SK-N-SH (cell line): Measurements from ENCODE around the gene EXOC6B. TPM values are rescaled to one million over a fixed set of nuclear protein-coding genes. Genes with fewer than 3 reads are reported as not detected.

Source experiments
- CTCF ChIA-PET: fragments of 300-600, 350-600 bp; formaldehyde crosslinking; extraction: SDS; loops from one replicate; lab custom pipeline; 2021; lab: Yijun Ruan, JAX
- POLR2A ChIA-PET: fragments of 350-600 bp; sonication (Branson Sonifier 250); formaldehyde crosslinking; extraction: SDS; loops from one replicate; lab custom pipeline; 2020; ENCODE audit warnings: antibody characterized with exemption, inconsistent platforms; lab: Yijun Ruan, JAX
- DNase-seq: peaks from one replicate; pipeline ENCODE4 v3.0.0; 2012
- H2AFZ ChIP-seq: fragments of 200-600 bp; sonication (generic); 2 replicates; pipeline ENCODE4 v1.8.1; 2016; ENCODE audit warnings: antibody characterized with exemption, mild to moderate bottlenecking, low read depth
- H3F3A ChIP-seq: fragments of 200-600 bp; sonication (generic); replicated peaks from 2 replicates; pipeline ENCODE3; 2016; ENCODE audit warnings: antibody characterized with exemption, mild to moderate bottlenecking; ENCODE audit not compliant: insufficient read depth
- H3K27ac ChIP-seq, 2 experiments: fragments of 200-500 bp in 1 of 2; fragments of 200-600 bp in 1 of 2; sonication (Bioruptor generic) in 1 of 2; sonication (generic), shearing (Covaris generic) in 1 of 2; 2 replicates each; pipeline versions ENCODE4 v1.5.1 to v1.6.1; 2014 to 2016; ENCODE audit warnings: low read depth in 2 of 2, inconsistent platforms in 1 of 2, low read length in 1 of 2, mild to moderate bottlenecking in 1 of 2, mixed read lengths in 1 of 2
- H3K27me3 ChIP-seq: fragments of 200-600 bp; sonication (generic), shearing (Covaris generic); 2 replicates; pipeline ENCODE4 v1.6.1; 2016; ENCODE audit warnings: mixed run types; ENCODE audit not compliant: insufficient read depth
- H3K36me3 ChIP-seq, 2 experiments: fragments of 200-500 bp in 1 of 2; fragments of 200-600 bp in 1 of 2; sonication (Bioruptor generic) in 1 of 2; sonication (generic) in 1 of 2; replicated peaks in 1 of 2; 2 replicates each; pipeline versions ENCODE3 to v1.5.1; 2014 to 2016; ENCODE audit warnings: low read length in 1 of 2, mild to moderate bottlenecking in 1 of 2; ENCODE audit not compliant: insufficient read depth in 2 of 2, control insufficient read depth in 1 of 2
- H3K4me1 ChIP-seq, 2 experiments: fragments of 200-500 bp in 1 of 2; fragments of 200-600 bp in 1 of 2; sonication (Bioruptor generic) in 1 of 2; sonication (generic), shearing (Covaris generic) in 1 of 2; 2 replicates each; pipeline versions ENCODE4 v1.5.1 to v1.6.1; 2014 to 2016; ENCODE audit warnings: low read depth in 1 of 2, low read length in 1 of 2, mixed run types in 1 of 2; ENCODE audit not compliant: insufficient read depth in 2 of 2, control insufficient read depth in 1 of 2
- H3K4me2 ChIP-seq: fragments of 200-600 bp; sonication (generic), shearing (Covaris generic); 2 replicates; pipeline ENCODE4 v1.6.1; 2017; ENCODE audit warnings: mixed run types
- H3K4me3 ChIP-seq, 2 experiments: fragments of 200-500 bp in 1 of 2; fragments of 200-600 bp in 1 of 2; sonication (Bioruptor generic) in 1 of 2; sonication (generic), shearing (Covaris generic) in 1 of 2; 2 replicates each; pipeline versions ENCODE4 v1.5.1 to v1.8.1; 2014 to 2016; ENCODE audit warnings: low read depth in 2 of 2, inconsistent platforms in 1 of 2, low read length in 1 of 2, mild to moderate bottlenecking in 1 of 2, mixed read lengths in 1 of 2, moderate library complexity in 1 of 2
- H3K79me2 ChIP-seq: fragments of 200-600 bp; sonication (generic); 2 replicates; pipeline ENCODE4 v1.8.1; 2017; ENCODE audit warnings: mild to moderate bottlenecking; ENCODE audit not compliant: insufficient read depth
- H3K9ac ChIP-seq: fragments of 200-600 bp; sonication (generic); 2 replicates; pipeline ENCODE4 v1.6.1; 2017; ENCODE audit warnings: mixed run types
- H3K9me2 ChIP-seq: fragments of 200-600 bp; sonication (generic); 2 replicates; pipeline ENCODE4 v1.6.1; 2017; ENCODE audit warnings: mixed run types
- H3K9me3 ChIP-seq: fragments of 200-600 bp; sonication (generic); 2 replicates; pipeline ENCODE4 v1.6.1; 2017; ENCODE audit warnings: mixed run types, mild to moderate bottlenecking, moderate library complexity
- H4K20me1 ChIP-seq: fragments of 200-600 bp; sonication (generic); 2 replicates; pipeline ENCODE4 v1.6.1; 2017; ENCODE audit warnings: mild to moderate bottlenecking, mixed run types; ENCODE audit not compliant: insufficient read depth
- CTCF ChIP-seq: fragments of 200-600 bp; sonication (generic); IDR thresholded peaks from 2 replicates; pipeline ENCODE4 v1.6.1; 2017; ENCODE audit warnings: antibody characterized with exemption, mild to moderate bottlenecking, moderate library complexity
- ELF1 ChIP-seq: IDR thresholded peaks from 2 replicates; pipeline ENCODE4 v1.4.0; 2012
- EP300 ChIP-seq, 2 experiments: IDR thresholded peaks; 2 replicates each; pipeline versions ENCODE4 v1.4.0 to v1.6.1; 2012; ENCODE audit warnings: borderline replicate concordance in 1 of 2, low read depth in 1 of 2, low read length in 1 of 2
- FOXJ3 ChIP-seq: sonication (generic); formaldehyde crosslinking; IDR thresholded peaks from 2 replicates; pipeline ENCODE4 v1.5.1; 2020; ENCODE audit warnings: mild to moderate bottlenecking, missing genetic modification reagents
- GABPA ChIP-seq: IDR thresholded peaks from 2 replicates; pipeline ENCODE4 v1.4.0; 2012; ENCODE audit warnings: low read depth, mild to moderate bottlenecking
- GATA2 ChIP-seq: sonication (generic); formaldehyde crosslinking; IDR thresholded peaks from 2 replicates; pipeline ENCODE4 v1.5.0; 2020; ENCODE audit warnings: mild to moderate bottlenecking, missing genetic modification reagents
- JUND ChIP-seq: IDR thresholded peaks from 2 replicates; pipeline ENCODE4 v1.4.0; 2012
- MAX ChIP-seq: IDR thresholded peaks from 2 replicates; pipeline ENCODE4 v1.4.0; 2012; ENCODE audit warnings: low read depth
- MEF2A ChIP-seq: IDR thresholded peaks from 2 replicates; pipeline ENCODE4 v1.4.0; 2012; ENCODE audit warnings: low read depth, borderline replicate concordance
- MXI1 ChIP-seq: IDR thresholded peaks from 2 replicates; pipeline ENCODE4 v1.6.1; 2012; ENCODE audit warnings: mild to moderate bottlenecking, low read depth, low read length, improper control_type of control experiment
- POLR2AphosphoS5 ChIP-seq: IDR thresholded peaks from 2 replicates; pipeline ENCODE4 v1.6.1; 2012; ENCODE audit warnings: low read depth, low read length
- TEAD4 ChIP-seq: IDR thresholded peaks from 2 replicates; pipeline ENCODE4 v1.4.0; 2012; ENCODE audit warnings: mild to moderate bottlenecking, borderline replicate concordance; ENCODE audit not compliant: insufficient read depth
- YY1 ChIP-seq: IDR thresholded peaks from 2 replicates; pipeline ENCODE4 v1.4.0; 2012; ENCODE audit warnings: low read depth, mild to moderate bottlenecking
- WGBS: methylation state at CpG from one replicate; pipeline ENCODE4 v1.1.6; 2017; ENCODE audit warnings: low lambda C conversion rate; 5-methylcytosine and 5-hydroxymethylcytosine counted together
- polyA plus RNA-seq, 3 experiments: library from polyadenylated mRNA; depleted of rRNA; stranded (reverse); fragments of >200 nt; gene quantifications; 2 replicates each; pipeline ENCODE4 v1.2.3, GENCODE V29; 2012
- TF ChIP-seq, protein P1 (sequence below): fragments of 150-350 bp; IDR thresholded peaks from 2 replicates; pipeline ENCODE4 v1.6.1; 2017; ENCODE audit warnings: antibody characterized with exemption, low read length, low read depth, borderline replicate concordance

Gene EXOC6B
- polyA plus RNA-seq, 1 of the 3 experiments (the other 2 are of a cell fraction): 7.4 TPM

- Histone ChIP-seq H3K36me3 (no peaks in the 10 kb centered on the region), H2AFZ (no peak overlapping the region), H3K4me3 (no peak overlapping the region), H3K79me2 (no peaks in the 10 kb centered on the region), H3K27ac (no peak overlapping the region), H4K20me1 (no peaks in the 10 kb centered on the region), H3F3A (no peaks in the 10 kb centered on the region), H3K9ac (no peak overlapping the region), H3K27me3 (no peaks in the 10 kb centered on the region; the same call in 1 of the 2 replicates), H3K4me1 (no peaks in the 10 kb centered on the region), H3K4me2 (no peak overlapping the region), H3K9me2 (no peaks in the 10 kb centered on the region), H3K9me3 (no peaks in the 10 kb centered on the region)
- ChIA-PET POLR2A (no interaction called here), CTCF (interaction anchor here (0.8 to 3.3 kb wide), 2 partner anchors 10 to 203 kb away, joined by 3 to 16 read pairs; no protein-coding TSS in a partner anchor)
- TF ChIP-seq MEF2A: no peak
- TF ChIP-seq EP300 (IDR thresholded peaks at IDR 0.05; ENCODE audit: borderline replicate concordance in 1 of 2, low read depth in 1 of 2, low read length in 1 of 2): no peak
- TF ChIP-seq ELF1: no peak
- TF ChIP-seq GABPA: no peak
- no peak for TF ChIP-seq CTCF
- no peak for TF ChIP-seq POLR2AphosphoS5
- no peak for TF ChIP-seq JUND
- no peak for TF ChIP-seq MXI1
- TF ChIP-seq, protein P1, sequence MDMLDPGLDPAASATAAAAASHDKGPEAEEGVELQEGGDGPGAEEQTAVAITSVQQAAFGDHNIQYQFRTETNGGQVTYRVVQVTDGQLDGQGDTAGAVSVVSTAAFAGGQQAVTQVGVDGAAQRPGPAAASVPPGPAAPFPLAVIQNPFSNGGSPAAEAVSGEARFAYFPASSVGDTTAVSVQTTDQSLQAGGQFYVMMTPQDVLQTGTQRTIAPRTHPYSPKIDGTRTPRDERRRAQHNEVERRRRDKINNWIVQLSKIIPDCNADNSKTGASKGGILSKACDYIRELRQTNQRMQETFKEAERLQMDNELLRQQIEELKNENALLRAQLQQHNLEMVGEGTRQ: no peak
- TF ChIP-seq FOXJ3 (CRISPR knock-in tag): no peak
- no peak for TF ChIP-seq YY1
- no peak for TF ChIP-seq TEAD4
- no peak for TF ChIP-seq MAX
- no peak for TF ChIP-seq GATA2 (CRISPR knock-in tag)
- 84% methylated on average over 13 of the region's 21 CpGs for WGBS
- DNase-seq: no peak
These were observed 698.3 kb downstream of the EXOC6B start for GRCh38 chr2:72127401-72128058.
